MM.1S (cell line): Measurements from ENCODE around the gene CHST11.

ENCODE experiments used
- EZH2phosphoT487 ChIP-seq: fragments of 300-600 bp; sonication (generic); IDR thresholded peaks from 2 replicates; pipeline ENCODE4 v1.6.1; 2018; ENCODE audit warnings: antibody characterized with exemption, low read length
- TF ChIP-seq, protein P1 (sequence below): fragments of 300-600 bp; sonication (generic); IDR thresholded peaks from 2 replicates; pipeline ENCODE4 v1.5.1; 2016; ENCODE audit warnings: antibody characterized with exemption, low read length, mixed read lengths

DNA sequence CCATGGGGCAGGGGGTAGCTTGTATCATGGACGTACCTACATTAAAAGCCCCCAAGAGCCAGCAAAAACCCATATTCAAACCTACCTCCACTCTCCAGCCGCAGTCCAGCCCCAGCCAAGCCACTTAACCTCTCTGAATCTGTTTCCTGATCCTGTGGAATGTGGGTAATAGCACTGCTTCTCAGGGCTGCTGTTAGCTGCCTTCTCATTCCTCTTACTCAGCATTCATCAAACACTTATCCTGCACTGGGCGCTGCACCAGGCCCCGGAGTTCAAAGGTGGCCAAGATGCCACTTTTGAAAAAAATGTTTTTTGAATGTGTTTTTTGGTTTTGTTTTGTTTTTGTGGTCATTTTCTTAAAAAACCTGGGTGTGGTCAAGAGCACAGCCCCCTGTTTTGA is 237.4 kb downstream of the CHST11 start:
- TF ChIP-seq, protein P1, sequence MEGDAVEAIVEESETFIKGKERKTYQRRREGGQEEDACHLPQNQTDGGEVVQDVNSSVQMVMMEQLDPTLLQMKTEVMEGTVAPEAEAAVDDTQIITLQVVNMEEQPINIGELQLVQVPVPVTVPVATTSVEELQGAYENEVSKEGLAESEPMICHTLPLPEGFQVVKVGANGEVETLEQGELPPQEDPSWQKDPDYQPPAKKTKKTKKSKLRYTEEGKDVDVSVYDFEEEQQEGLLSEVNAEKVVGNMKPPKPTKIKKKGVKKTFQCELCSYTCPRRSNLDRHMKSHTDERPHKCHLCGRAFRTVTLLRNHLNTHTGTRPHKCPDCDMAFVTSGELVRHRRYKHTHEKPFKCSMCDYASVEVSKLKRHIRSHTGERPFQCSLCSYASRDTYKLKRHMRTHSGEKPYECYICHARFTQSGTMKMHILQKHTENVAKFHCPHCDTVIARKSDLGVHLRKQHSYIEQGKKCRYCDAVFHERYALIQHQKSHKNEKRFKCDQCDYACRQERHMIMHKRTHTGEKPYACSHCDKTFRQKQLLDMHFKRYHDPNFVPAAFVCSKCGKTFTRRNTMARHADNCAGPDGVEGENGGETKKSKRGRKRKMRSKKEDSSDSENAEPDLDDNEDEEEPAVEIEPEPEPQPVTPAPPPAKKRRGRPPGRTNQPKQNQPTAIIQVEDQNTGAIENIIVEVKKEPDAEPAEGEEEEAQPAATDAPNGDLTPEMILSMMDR = no peak
- no peak for TF ChIP-seq EZH2phosphoT487
